Measurements from ENCODE around the gene INPP5D.
"Not testable (repeated sequence)": the region's sequence is repeated elsewhere in the genome, so short reads cannot be mapped to it uniquely, and the experiment has no call there.

The INPP5D gene

GRCh38 chr2:233096006-233096405, 35.9 kb downstream of the INPP5D start:
- DNase-seq = no peak

DNA sequence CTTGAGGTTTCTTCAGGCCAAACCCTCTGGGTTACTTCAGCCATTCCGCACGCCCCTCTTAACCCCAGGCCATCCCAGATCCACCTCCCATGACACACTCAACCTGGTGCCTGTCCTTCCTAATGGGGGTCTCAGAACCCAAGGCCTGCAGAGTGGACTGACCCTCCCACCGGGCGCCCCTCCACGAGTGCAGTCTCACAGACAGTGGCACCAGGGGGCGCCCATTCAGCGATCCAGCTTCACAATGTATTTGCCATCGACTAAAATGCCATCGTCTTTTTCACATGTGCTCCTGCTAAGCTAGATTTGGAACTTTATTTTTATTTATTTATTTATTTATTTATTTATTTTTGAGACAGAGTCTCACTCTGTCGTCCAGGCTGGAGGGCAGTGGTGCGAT, 38.5 kb downstream of the INPP5D start:
- DNase-seq = no peak

DNA sequence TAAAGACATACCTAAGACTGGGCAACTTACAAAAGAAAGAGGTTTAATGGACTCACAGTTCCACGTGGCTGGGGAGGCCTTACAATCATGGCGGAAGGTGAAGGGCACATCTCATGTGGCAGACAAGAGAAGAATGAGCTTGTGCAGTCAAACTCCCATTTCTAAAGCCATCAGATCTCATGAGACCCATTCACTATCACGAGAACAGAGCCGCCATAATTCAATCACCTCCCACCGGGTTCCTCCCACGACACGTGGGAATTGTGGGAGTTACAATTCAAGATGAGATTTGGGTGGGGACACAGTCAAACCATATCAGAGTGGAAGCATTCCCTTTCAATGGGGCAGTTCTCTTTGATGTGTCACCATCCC, 39.7 kb downstream of the INPP5D start:
- DNase-seq = not testable (repeated sequence)

GRCh38 chr2:233100192-233100998, 40.3 kb downstream of the INPP5D start:
- DNase-seq = peak; percentile 60

GRCh38 chr2:233101141-233101540, 41.0 kb downstream of the INPP5D start:
- DNase-seq = no peak

DNA sequence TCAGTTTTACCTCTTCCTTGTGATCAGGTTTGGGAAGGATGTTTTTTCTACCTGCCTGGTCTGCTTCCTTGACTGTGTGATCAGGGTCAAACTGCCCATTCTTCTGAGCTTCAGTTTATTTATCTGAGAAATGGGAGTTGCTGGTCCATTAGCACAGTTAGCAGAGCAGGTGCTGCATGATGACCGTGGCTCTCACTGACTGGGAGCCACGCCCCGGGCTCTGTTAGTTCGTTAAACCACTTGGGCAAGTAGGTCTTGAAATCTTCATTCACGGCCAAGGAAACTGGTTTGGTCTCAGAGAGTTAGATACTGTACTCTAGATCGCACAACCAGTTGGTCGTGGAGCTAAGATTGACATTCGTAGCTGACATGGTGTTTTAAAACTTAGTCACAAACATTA, 41.7 kb downstream of the INPP5D start:
- no peak for DNase-seq

DNA sequence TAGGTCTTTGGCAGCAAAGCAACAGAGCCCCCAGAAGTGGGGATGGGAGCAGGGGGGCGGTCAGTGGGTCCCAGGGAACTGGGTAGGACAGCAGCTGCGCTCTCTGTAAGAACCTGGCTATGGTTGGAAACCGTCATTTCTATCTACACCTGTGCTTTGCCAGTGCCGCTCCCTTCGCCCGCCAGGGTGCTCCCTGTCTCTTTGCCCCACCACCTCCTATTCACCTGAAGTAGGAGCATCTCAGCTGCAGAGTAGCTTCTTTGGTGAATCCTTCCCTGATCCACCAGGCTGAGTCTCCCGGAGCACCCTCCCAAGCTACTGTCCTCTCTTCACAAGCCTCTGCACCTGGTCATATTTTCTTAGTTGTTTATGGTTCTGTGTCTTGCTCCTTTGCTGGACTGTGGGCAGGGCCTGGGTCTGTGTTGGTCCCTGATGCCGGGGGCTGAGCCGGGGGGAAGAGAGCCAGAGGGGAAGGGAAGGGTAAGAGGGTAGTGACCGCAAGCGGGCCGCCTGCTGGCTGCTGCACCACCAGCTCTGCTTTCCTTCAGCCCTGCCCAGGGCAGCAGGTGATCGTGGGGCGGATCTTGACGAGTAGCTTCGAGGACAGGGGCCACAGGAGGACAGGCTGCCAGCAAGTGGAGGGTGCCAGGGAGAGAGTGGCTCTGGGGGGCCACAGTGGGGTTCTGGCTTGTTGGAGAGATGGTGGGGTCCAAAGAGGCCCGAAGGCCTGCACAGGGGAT, 45.2 kb downstream of the INPP5D start:
- DNase-seq = no peak

- DNase-seq = no peak
Observed at GRCh38 chr2:233105930-233106329, 45.8 kb downstream of the INPP5D start.

- DNase-seq = no peak
Observed at GRCh38 chr2:233107011-233107410, 46.9 kb downstream of the INPP5D start.

DNA sequence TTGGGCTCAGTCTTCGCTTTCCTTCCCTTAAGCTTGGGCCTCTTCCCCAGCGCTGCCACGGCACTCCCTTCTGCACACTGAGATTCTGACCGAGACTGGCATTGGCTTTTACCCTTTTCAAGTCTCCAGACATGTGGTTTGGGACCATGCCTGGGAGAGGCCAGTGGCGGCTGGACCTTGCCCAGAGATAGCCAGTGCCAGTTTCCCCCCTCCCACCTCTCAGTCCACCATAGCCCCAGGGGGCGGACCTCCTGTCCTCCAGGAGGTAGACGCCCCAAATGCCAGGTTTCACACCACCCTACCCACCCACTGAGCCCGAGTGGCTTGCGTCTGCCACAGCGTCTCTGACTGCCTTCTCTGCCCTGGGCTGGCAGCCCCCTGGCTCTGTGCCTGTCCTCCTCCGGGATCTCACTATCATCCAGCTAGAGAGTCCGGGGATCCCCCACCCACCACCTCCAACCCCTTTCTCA, 47.7 kb downstream of the INPP5D start:
- no peak for DNase-seq

GRCh38 chr2:233108611-233109490, 48.7 kb downstream of the INPP5D start:
- DNase-seq = no peak

- DNase-seq = no peak
Observed at GRCh38 chr2:233111427-233111826, 51.3 kb downstream of the INPP5D start.

GRCh38 chr2:233112329-233112728, 52.2 kb downstream of the INPP5D start:
- DNase-seq = no peak

GRCh38 chr2:233112776-233113452, 52.8 kb downstream of the INPP5D start:
- no peak for DNase-seq

DNA sequence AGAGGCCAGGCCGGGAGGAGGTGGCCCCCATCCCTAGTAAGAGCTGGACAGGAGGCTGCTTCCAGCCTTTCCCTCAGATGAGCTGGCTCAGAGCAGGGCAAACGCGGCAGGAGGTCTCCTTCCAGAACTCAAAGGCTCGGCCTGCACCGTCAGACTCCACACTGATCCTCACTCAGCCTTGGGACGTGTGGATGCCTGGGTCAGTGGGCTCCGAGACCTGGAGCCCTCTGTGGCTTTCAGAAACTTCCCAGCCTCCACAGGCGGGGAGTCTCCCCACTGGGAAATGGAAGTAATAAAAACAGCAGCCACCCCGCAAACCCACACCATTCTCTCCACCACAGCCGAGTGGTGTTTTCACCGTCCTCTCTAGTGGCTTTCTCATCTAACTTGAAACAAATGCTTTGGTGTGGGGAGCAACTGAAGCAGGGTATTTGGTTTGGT, 54.3 kb downstream of the INPP5D start:
- peak; percentile 23 for DNase-seq

DNA sequence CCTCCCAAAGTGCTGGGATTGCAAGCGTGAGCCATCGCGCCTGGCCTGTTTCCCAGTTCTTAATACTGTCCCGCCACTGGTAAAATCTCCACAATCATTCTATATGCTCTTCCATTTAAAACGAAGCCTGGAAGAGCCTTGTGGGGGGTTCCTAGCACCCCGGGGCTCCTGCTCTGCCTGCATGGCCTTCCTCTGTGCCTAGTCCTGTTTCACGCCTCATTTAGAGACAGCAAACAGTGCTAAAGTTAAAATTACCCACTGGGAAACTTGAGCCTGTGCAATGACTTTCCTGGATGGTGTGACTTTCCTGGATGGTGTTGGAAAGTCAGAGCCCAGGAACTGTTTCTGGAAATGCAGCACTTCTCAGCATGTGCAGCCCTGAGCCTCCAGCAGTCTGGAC, 55.0 kb downstream of the INPP5D start:
- DNase-seq = no peak

DNA sequence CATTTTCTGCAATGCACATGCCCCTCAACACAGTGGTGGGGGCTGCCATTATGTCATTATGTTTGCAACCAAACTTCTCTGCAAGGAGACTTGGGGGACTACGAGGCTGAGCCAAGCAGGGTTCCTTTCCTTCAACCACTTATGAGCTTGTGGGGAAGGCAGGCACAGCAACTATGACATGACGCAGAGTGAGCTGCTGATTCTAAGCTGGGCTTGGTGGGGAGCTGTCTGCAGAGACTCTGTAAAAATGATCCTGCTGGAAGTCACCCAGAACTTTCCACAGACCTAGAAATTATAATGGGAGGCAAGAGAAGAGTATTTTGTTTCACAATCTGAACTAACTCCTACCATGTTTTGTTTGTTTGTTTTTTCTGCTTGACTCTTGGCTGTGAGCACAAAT, 55.6 kb downstream of the INPP5D start:
- no peak for DNase-seq

- DNase-seq = no peak
Observed at GRCh38 chr2:233116946-233117345, 56.8 kb downstream of the INPP5D start.

DNA sequence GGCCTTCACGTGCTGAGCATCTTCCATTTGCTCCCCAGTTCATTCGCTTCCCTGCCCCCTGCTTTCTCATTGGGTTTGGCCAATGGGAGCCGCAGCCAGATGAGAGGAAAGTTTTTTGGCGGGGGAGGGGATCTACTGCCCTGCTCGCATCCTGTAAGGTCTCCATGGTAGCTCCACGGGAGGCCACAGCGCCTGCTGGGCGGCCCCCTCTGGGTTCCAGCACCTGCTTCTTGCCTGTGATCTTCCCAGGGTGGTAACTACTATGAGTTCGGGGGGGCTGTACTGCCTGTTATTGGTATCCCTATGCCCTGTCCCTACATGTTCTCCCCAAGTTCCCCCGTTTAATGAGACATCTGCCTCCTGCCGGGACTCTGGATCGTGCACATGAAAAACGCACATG, 57.2 kb downstream of the INPP5D start:
- DNase-seq = no peak

DNA sequence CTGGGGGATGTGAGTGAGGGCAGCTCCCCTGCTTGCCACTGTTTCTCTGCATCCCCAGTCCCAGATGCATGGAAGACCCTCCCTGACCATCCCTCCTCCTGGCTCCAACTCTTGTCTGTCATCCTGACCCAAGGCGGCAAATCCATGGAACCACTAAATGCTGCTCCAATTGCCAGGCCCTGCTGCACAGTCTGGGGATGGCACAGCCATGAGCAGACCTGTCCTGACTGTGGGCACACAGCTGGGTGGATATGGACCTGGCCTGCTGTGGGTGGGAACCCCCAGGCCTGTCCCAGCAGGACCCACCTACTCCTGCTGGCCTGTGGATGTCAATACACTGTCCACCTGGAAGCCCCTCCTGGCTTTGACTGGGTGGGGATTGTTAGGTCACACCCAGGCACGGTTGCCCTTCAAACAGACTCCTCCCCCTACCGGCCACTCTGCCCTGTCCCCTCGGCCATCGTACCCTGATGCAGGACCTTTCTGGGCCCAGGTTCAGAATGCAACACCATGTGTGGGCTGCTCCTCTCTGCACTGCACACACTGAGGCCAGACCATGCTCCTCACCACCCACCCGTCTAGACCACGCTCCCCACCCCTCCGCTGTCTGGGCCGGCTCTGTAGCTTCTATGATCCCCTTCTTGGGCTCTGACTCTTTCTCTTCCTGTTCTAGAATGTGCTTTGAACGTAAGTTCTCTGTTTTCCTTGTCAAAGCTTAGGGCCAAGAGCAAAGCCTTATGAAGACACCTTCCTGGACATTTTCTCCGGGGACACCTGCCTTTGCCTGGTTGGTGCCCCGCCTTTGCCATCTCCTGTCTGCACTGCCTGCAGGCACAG, 57.9 kb downstream of the INPP5D start:
- no peak for DNase-seq

GRCh38 chr2:233118648-233119000, 58.5 kb downstream of the INPP5D start:
- DNase-seq = no peak

GRCh38 chr2:233119123-233119522, 59.0 kb downstream of the INPP5D start:
- no peak for DNase-seq

Measured in central memory CD4-positive, alpha-beta T cell (primary cell).